HG02943 (cell line): Measurements from ENCODE around the gene MAP1B.
"Not testable (repeated sequence)": the region's sequence is repeated elsewhere in the genome, so short reads cannot be mapped to it uniquely, and the experiment has no call there.

Source experiments
- ATAC-seq: cut with Tn5 transposase; IDR thresholded peaks from one replicate; pipeline ENCODE4 v1.9.1; 2021; ENCODE audit warnings: mild to moderate bottlenecking, low read depth, moderate library complexity; ENCODE audit not compliant: unreplicated experiment

MAP1B gene

GRCh38 chr5:72107131-72107900 is at the start of gene MAP1B:
Gene MAP1B (plus strand): TSS chr5:72107475. CDS start chr5:72107532, 57 bp downstream.
- ATAC-seq: no peak

- ATAC-seq: no peak
Observed at GRCh38 chr5:72057816-72058215, 49.5 kb upstream of the MAP1B start.

GRCh38 chr5:72063219-72063819 is 44.0 kb upstream of the MAP1B start:
- ATAC-seq: no peak

GRCh38 chr5:72064801-72065570 is 42.3 kb upstream of the MAP1B start:
- ATAC-seq: no peak

GRCh38 chr5:72065751-72066255 is 41.5 kb upstream of the MAP1B start:
- no peak for ATAC-seq

- ATAC-seq: no peak
Observed at GRCh38 chr5:72066705-72067107, 40.6 kb upstream of the MAP1B start.

- no peak for ATAC-seq
Observed at GRCh38 chr5:72067682-72068470, 39.4 kb upstream of the MAP1B start.

- ATAC-seq: no peak
Observed at GRCh38 chr5:72070529-72070928, 36.7 kb upstream of the MAP1B start.

- ATAC-seq: no peak
Observed at GRCh38 chr5:72071906-72072305, 35.4 kb upstream of the MAP1B start.

GRCh38 chr5:72074251-72074650 is 33.0 kb upstream of the MAP1B start:
- no peak for ATAC-seq

GRCh38 chr5:72075461-72075860 is 31.8 kb upstream of the MAP1B start:
- ATAC-seq: no peak

GRCh38 chr5:72076621-72077300 is 30.5 kb upstream of the MAP1B start:
- ATAC-seq: no peak

- no peak for ATAC-seq
Observed at GRCh38 chr5:72077390-72077789, 29.9 kb upstream of the MAP1B start.

- no peak for ATAC-seq
Observed at GRCh38 chr5:72079288-72079687, 28.0 kb upstream of the MAP1B start.

GRCh38 chr5:72082048-72082447 is 25.2 kb upstream of the MAP1B start:
- ATAC-seq: no peak

- ATAC-seq: no peak
Observed at GRCh38 chr5:72084876-72085275, 22.4 kb upstream of the MAP1B start.

- ATAC-seq: no peak
Observed at GRCh38 chr5:72085319-72085718, 22.0 kb upstream of the MAP1B start.

- ATAC-seq: not testable (repeated sequence)
Observed at GRCh38 chr5:72089713-72090112, 17.6 kb upstream of the MAP1B start.

- no peak for ATAC-seq
Observed at GRCh38 chr5:72092074-72092473, 15.2 kb upstream of the MAP1B start.

- ATAC-seq: no peak
Observed at GRCh38 chr5:72093217-72093616, 14.1 kb upstream of the MAP1B start.
